Right lobe of liver (tissue), 4 donors: ENCODE measurements around the gene KCNN1.

Experiments used
- POLR2A ChIP-seq: fragments of 450-650 bp; IDR thresholded peaks from one replicate; pipeline ENCODE4 v1.6.1; 2017; ENCODE audit warnings: antibody characterized with exemption, mild to moderate bottlenecking
- TF ChIP-seq, protein P1 (sequence below), 4 donors: fragments of 200-600 bp in 3 of 4; fragments of 450-650 bp in 1 of 4; IDR thresholded peaks; one replicate each; pipeline versions ENCODE4 v1.5.1 to v1.8.0; 2016 to 2022; ENCODE audit warnings: antibody characterized with exemption in 4 of 4, mild to moderate bottlenecking in 2 of 4
- donor health status: DM: no; HTN: no; CAD: no.
- donor health status: DM: no; HTN: no; CAD: no.
- donor health status: DM: no; HTN: yes; CAD: no.

DNA sequence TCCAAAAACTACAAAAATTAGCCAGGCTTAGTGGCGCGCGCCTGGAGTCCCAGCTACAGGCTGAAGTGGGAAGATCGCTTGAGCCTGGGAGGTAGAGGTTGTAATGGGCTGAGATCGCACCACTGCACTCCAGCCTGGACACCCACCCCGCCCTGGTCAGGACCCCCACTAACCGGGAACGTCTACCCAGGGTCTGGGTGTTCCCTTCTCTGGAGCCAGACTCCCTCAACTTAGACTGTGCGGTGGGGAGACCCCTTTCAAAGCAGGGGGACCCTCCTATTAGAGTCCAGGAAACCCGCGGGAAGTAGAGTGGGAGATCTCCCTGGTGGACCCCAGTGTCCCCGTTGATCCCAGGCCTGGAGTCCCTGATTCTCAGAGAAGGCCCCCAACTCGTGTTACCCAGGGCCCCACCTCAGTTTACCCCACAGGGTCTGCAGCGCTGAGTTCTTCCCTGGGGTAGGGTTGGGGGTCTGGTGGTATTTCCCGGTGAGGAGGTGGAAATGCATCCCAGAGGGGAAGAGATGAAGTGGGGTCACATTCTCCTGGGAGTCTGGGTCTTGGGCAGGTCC, 35.0 kb downstream of the KCNN1 start:
- TF ChIP-seq, protein P1, sequence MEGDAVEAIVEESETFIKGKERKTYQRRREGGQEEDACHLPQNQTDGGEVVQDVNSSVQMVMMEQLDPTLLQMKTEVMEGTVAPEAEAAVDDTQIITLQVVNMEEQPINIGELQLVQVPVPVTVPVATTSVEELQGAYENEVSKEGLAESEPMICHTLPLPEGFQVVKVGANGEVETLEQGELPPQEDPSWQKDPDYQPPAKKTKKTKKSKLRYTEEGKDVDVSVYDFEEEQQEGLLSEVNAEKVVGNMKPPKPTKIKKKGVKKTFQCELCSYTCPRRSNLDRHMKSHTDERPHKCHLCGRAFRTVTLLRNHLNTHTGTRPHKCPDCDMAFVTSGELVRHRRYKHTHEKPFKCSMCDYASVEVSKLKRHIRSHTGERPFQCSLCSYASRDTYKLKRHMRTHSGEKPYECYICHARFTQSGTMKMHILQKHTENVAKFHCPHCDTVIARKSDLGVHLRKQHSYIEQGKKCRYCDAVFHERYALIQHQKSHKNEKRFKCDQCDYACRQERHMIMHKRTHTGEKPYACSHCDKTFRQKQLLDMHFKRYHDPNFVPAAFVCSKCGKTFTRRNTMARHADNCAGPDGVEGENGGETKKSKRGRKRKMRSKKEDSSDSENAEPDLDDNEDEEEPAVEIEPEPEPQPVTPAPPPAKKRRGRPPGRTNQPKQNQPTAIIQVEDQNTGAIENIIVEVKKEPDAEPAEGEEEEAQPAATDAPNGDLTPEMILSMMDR (IDR thresholded peaks at IDR 0.05), result no peak
- no peak for TF ChIP-seq POLR2A
